DMS153 treated with DMSO at 0.1 percent for 48 hours (cell line): ENCODE measurements around the gene PTPRJ.

Experiments used
- DNase-seq: peaks from one replicate; lab custom pipeline; 2025; ENCODE audit not compliant: unreplicated experiment; lab: John Stamatoyannopoulos, UW

Gene PTPRJ

GRCh38 chr11:48058788-48059187 lies 78.4 kb downstream of the PTPRJ start:
- no peak for DNase-seq

GRCh38 chr11:48062649-48063048 lies 82.3 kb downstream of the PTPRJ start:
- no peak for DNase-seq

GRCh38 chr11:48063424-48063978 lies 83.1 kb downstream of the PTPRJ start:
- DNase-seq = no peak

GRCh38 chr11:48064306-48064705 lies 83.9 kb downstream of the PTPRJ start:
- DNase-seq = no peak

- no peak for DNase-seq
These were observed 86.8 kb downstream of the PTPRJ start for GRCh38 chr11:48066881-48067800.

- no peak for DNase-seq
These were observed 92.9 kb downstream of the PTPRJ start for GRCh38 chr11:48073031-48073861.

GRCh38 chr11:48074425-48075181 lies 94.2 kb downstream of the PTPRJ start:
- no peak for DNase-seq

GRCh38 chr11:48075637-48076036 lies 95.3 kb downstream of the PTPRJ start:
- DNase-seq = no peak

- no peak for DNase-seq
These were observed 96.9 kb downstream of the PTPRJ start for GRCh38 chr11:48077251-48077650.

- DNase-seq = no peak
These were observed 98.3 kb downstream of the PTPRJ start for GRCh38 chr11:48078689-48079088.

GRCh38 chr11:48079596-48079995 lies 99.2 kb downstream of the PTPRJ start:
- DNase-seq = no peak

GRCh38 chr11:48080301-48080861 lies 100.0 kb downstream of the PTPRJ start:
- DNase-seq = no peak

GRCh38 chr11:48081151-48082010 lies 101.0 kb downstream of the PTPRJ start:
- DNase-seq = no peak

- DNase-seq = no peak
These were observed 102.4 kb downstream of the PTPRJ start for GRCh38 chr11:48082771-48083170.

- no peak for DNase-seq
These were observed 103.1 kb downstream of the PTPRJ start for GRCh38 chr11:48083421-48083820.

- DNase-seq = no peak
These were observed 105.3 kb downstream of the PTPRJ start for GRCh38 chr11:48085688-48086087.

GRCh38 chr11:48087422-48087821 lies 107.1 kb downstream of the PTPRJ start:
- no peak for DNase-seq

- peak; percentile 43 for DNase-seq
These were observed 107.8 kb downstream of the PTPRJ start for GRCh38 chr11:48087974-48088681.

- peak; percentile 43 for DNase-seq
These were observed 108.3 kb downstream of the PTPRJ start for GRCh38 chr11:48088682-48089050.
